SU-DHL-6 (cell line): ENCODE data around the gene SENP7.

Experiments
- H2AFZ ChIP-seq: fragments of 200-600 bp; sonication (generic); 2 replicates; pipeline ENCODE4 v1.6.1; 2014; ENCODE audit warnings: low read depth, mild to moderate bottlenecking, moderate library complexity, mixed read lengths, antibody characterized with exemption, low read length; ENCODE audit not compliant: severe bottlenecking
- H3F3A ChIP-seq: fragments of 200-600 bp; shearing (Covaris generic); 2 replicates; pipeline ENCODE4 v1.6.0; 2016; ENCODE audit warnings: antibody characterized with exemption, mild to moderate bottlenecking; ENCODE audit not compliant: insufficient read depth
- H3K27ac ChIP-seq: fragments of 200-600 bp; sonication (generic); 2 replicates; pipeline ENCODE4 v1.5.1; 2016; ENCODE audit warnings: low read depth, mild to moderate bottlenecking, low read length, moderate library complexity, mixed read lengths
- H3K27me3 ChIP-seq: fragments of 200-600 bp; sonication (generic), shearing (Covaris generic); 2 replicates; pipeline ENCODE4 v1.6.0; 2014; ENCODE audit warnings: mild to moderate bottlenecking, low read length
- H3K36me3 ChIP-seq: fragments of 200-600 bp; sonication (generic); 2 replicates; pipeline ENCODE4 v1.6.1; 2014; ENCODE audit warnings: mild to moderate bottlenecking, low read length, mixed read lengths
- H3K4me2 ChIP-seq: fragments of 300-600, 200-600 bp; shearing (Covaris generic), sonication (generic); 2 replicates; pipeline ENCODE4 v1.6.0; 2014; ENCODE audit warnings: low read length, low read depth, mild to moderate bottlenecking; ENCODE audit not compliant: poor library complexity, severe bottlenecking
- H3K4me3 ChIP-seq: fragments of 200-600 bp; sonication (generic); 2 replicates; pipeline ENCODE4 v1.5.1; 2014; ENCODE audit warnings: antibody characterized with exemption, low read length, mild to moderate bottlenecking, mixed read lengths; ENCODE audit not compliant: insufficient read depth, poor library complexity, severe bottlenecking
- H3K79me2 ChIP-seq: fragments of 200-600 bp; sonication (generic); 2 replicates; pipeline ENCODE4 v1.6.1; 2014; ENCODE audit warnings: mild to moderate bottlenecking, low read length, moderate library complexity; ENCODE audit not compliant: insufficient read depth
- H3K9ac ChIP-seq: fragments of 200-600 bp; sonication (generic); 2 replicates; pipeline ENCODE4 v1.7.0; 2014; ENCODE audit warnings: mild to moderate bottlenecking, low read length
- H3K9me2 ChIP-seq: fragments of 200-600 bp; sonication (generic); replicated peaks from 2 replicates; pipeline ENCODE4 v1.6.1; 2014; ENCODE audit warnings: low read length; ENCODE audit not compliant: insufficient read depth
- H3K9me3 ChIP-seq: fragments of 200-600 bp; sonication (generic); 2 replicates; pipeline ENCODE4 v1.6.1; 2014; ENCODE audit warnings: low read length, mixed read lengths; ENCODE audit not compliant: insufficient read depth
- H4K20me1 ChIP-seq: fragments of 200-600 bp; sonication (generic); 2 replicates; pipeline ENCODE4 v1.6.1; 2014; ENCODE audit warnings: low read depth, mild to moderate bottlenecking, antibody characterized with exemption, low read length, moderate library complexity, mixed read lengths
- CTCF ChIP-seq: fragments of 200-600 bp; sonication (generic); IDR thresholded peaks from one replicate; pipeline ENCODE4 v1.5.1; 2017; ENCODE audit warnings: antibody characterized with exemption, mild to moderate bottlenecking, low read length, moderate library complexity; ENCODE audit not compliant: insufficient read depth, poor library complexity, severe bottlenecking
- EZH2phosphoT487 ChIP-seq: fragments of 200-600 bp; sonication (generic), shearing (Covaris generic); conservative IDR thresholded peaks from 2 replicates; pipeline ENCODE4 v1.6.1; 2018; ENCODE audit warnings: mild to moderate bottlenecking, antibody characterized with exemption, low read length, moderate library complexity, mixed read lengths

SENP7 gene

GRCh38 chr3:101414121-101414520, 98.9 kb downstream of the SENP7 start:
- Histone ChIP-seq H2AFZ (no peak overlapping the region), H4K20me1 (no peaks in the 10 kb centered on the region), H3K79me2 (no peaks in the 10 kb centered on the region), H3K9me3 (no peaks in the 10 kb centered on the region), H3K9me2 (no peaks in the 10 kb centered on the region), H3K36me3 (no peaks in the 10 kb centered on the region), H3K9ac (no peak overlapping the region), H3K27ac (no peak overlapping the region), H3K27me3 (no peaks in the 10 kb centered on the region), H3K4me3 (no peak overlapping the region), H3K4me2 (no peak overlapping the region), H3F3A (no peaks in the 10 kb centered on the region)
- TF ChIP-seq EZH2phosphoT487: no peak
- TF ChIP-seq CTCF: no peak

GRCh38 chr3:101413656-101414055, 99.4 kb downstream of the SENP7 start:
- no peaks in the 10 kb centered on the region for H3K9me3 ChIP-seq
- H3K79me2 ChIP-seq: no peaks in the 10 kb centered on the region
- no peaks in the 10 kb centered on the region for H4K20me1 ChIP-seq
- no peak overlapping the region for H3K4me3 ChIP-seq
- no peaks in the 10 kb centered on the region for H3K36me3 ChIP-seq
- TF ChIP-seq EZH2phosphoT487 (no peak), CTCF (no peak)
- no peaks in the 10 kb centered on the region for H3F3A ChIP-seq
- no peak overlapping the region for H2AFZ ChIP-seq
- no peaks in the 10 kb centered on the region for H3K9me2 ChIP-seq
- H3K9ac ChIP-seq: no peak overlapping the region
- H3K27me3 ChIP-seq: no peaks in the 10 kb centered on the region
- no peak overlapping the region for H3K27ac ChIP-seq
- no peak overlapping the region for H3K4me2 ChIP-seq

GRCh38 chr3:101391413-101391950, 121.5 kb downstream of the SENP7 start:
- H3K27me3 ChIP-seq: no peaks in the 10 kb centered on the region
- no peaks in the 10 kb centered on the region for H3K9me2 ChIP-seq
- no peak overlapping the region for H3K27ac ChIP-seq
- H3K9ac ChIP-seq: no peak overlapping the region
- H3K4me3 ChIP-seq: no peak overlapping the region
- H3K36me3 ChIP-seq: peaks cover 3% of the 10 kb centered on the region
- peaks cover 14% of the 10 kb centered on the region; the same call in 1 of the 2 replicates for H3K9me3 ChIP-seq
- peaks cover 3% of the 10 kb centered on the region; the same call in 1 of the 2 replicates for H3F3A ChIP-seq
- no peaks in the 10 kb centered on the region for H3K79me2 ChIP-seq
- TF ChIP-seq CTCF: no peak
- no peak for TF ChIP-seq EZH2phosphoT487
- H3K4me2 ChIP-seq: no peak overlapping the region
- H4K20me1 ChIP-seq: no peaks in the 10 kb centered on the region
- no peak overlapping the region for H2AFZ ChIP-seq
